Stimulated activated CD4-positive, alpha-beta T cell treated with anti-CD3 and anti-CD28 coated beads, Interleukin-1b, Interleukin-23, amount 100 ng/mL, for 24 hours (primary cell): ENCODE data around the gene DPF1.
"Not testable (repeated sequence)": the region's sequence is repeated elsewhere in the genome, so short reads cannot be mapped to it uniquely, and the experiment has no call there.

ENCODE experiments used
- DNase-seq, 4 experiments: peaks; one replicate each; pipeline ENCODE4 v3.0.0-alpha.2; 2020; ENCODE audit warnings: low read depth in 4 of 4, low spot score in 1 of 4

The DPF1 gene

DNA sequence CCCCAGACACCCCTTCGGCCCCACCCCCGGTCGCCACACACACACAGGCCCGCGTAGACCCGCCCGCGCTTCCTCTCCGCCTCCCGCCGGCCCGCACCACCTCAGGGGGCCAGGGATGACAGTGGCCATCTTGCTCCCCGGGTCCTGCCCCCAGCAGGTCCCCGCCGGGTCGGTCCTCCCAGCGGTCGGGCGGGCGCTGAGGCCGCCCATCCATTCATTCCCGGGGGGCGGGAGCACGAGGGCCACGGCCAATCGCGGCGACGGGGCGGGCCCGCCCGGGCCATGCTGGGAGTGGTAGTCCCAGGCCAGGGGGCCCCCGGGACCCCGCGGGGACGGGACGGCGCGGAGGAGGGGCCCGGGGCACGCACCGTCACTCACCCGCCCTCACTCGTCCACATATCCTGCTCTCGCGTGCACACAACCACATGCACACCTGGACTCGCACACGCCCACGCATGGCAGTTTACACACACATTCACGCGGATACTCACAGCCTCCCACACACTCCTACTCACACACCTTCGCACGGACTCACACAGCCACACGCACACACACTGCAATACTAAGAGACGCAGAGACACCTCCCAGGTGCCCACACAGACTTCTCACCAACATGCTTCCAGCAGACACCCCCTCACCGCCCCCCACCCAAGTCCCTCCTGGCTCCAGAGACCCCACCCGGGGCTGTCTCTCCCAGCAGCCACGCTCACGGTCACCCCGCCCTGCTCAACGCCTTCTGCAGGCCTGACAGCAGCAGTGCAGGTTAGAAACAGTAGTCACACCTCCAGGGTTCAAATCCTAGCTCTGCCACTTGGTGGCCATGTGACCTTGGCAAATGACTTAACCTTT is at the start of gene DPF1:
Gene DPF1, minus strand, starts transcription at position 209 of the 849 bp plus-strand sequence. Its CDS starts 80 bp downstream, at position 129.
- DNase-seq: peak in 3 of 4 experiments; percentile 13 to 54 (median 47)

- no peak for DNase-seq
Observed at GRCh38 chr19:38273499-38273898, 49.5 kb upstream of the DPF1 start.

- no peak for DNase-seq
Observed at GRCh38 chr19:38270587-38271167, 46.7 kb upstream of the DPF1 start.

- DNase-seq: no peak
Observed at GRCh38 chr19:38268539-38268938, 44.5 kb upstream of the DPF1 start.

GRCh38 chr19:38267761-38268483 is 43.9 kb upstream of the DPF1 start:
- DNase-seq: no peak

GRCh38 chr19:38266981-38267597 is 43.1 kb upstream of the DPF1 start:
- no peak for DNase-seq

- no peak for DNase-seq
Observed at GRCh38 chr19:38265921-38266429, 42.0 kb upstream of the DPF1 start.

- no peak for DNase-seq
Observed at GRCh38 chr19:38265213-38265861, 41.3 kb upstream of the DPF1 start.

DNA sequence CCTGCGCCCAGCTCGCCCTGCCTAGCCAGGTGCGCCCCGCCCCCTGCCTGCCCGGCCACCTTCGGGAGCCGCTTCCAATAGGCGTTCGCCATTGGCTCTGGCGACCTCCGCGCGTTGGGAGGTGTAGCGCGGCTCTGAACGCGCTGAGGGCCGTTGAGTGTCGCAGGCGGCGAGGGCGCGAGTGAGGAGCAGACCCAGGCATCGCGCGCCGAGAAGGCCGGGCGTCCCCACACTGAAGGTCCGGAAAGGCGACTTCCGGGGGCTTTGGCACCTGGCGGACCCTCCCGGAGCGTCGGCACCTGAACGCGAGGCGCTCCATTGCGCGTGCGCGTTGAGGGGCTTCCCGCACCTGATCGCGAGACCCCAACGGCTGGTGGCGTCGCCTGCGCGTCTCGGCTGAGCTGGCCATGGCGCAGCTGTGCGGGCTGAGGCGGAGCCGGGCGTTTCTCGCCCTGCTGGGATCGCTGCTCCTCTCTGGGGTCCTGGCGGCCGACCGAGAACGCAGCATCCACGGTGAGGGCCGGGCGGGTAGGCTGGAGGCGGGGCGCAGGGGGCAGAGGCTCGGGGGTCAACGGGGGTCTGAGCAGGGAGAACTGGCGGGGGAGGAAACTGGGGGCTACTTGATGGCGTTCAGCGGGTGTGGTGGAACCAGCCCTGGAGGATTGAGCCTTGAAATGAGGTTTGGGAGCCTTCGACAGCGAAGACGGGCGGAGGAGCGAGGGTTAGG is 40.6 kb upstream of the DPF1 start, which contains the start of gene SPINT2:
Gene SPINT2, plus strand, starts transcription at position 88 of the 727 bp plus-strand sequence. Its CDS starts 320 bp downstream, at position 408.
- peak in 3 of 4 experiments; percentile 10 to 29 (median 15) for DNase-seq

- DNase-seq: peak in 2 of 4 experiments; percentile 29 to 71
Observed at GRCh38 chr19:38263689-38264485, 39.9 kb upstream of the DPF1 start.

DNA sequence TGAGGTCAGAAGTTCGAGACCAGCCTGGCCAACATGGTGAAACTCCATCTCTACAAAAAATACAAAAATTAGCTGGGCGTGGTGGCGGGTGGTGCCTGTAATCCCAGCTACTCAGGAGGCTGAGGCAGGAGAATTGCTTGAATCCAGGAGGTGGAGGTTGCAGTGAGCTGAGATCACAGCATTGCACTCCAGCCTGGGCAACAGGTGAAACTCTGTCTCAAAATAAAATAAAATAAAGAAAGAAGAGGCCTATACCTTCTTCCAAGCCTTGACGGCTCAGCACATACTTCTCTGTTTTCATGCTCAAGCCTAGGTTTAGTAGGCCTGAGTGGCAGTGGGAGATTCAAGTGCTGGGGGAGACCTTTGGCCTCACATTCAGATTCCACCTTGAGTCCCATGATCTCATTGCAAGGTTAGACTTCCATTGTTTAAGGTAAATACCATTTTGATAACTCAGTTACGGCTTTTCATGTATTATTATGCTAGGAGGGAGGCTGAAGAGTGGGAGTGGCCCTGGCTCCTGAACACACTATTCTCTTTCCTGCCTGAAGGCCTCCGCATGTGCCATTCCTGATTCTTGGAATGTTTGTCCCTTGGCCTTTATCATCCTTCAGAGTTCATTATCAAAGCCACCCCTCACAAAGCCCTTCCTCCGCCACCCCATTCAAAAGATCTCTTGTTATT is 38.7 kb upstream of the DPF1 start:
- no peak for DNase-seq

GRCh38 chr19:38261942-38262341 is 37.9 kb upstream of the DPF1 start:
- not testable (repeated sequence) for DNase-seq

- no peak for DNase-seq
Observed at GRCh38 chr19:38255383-38256014, 31.5 kb upstream of the DPF1 start.

DNA sequence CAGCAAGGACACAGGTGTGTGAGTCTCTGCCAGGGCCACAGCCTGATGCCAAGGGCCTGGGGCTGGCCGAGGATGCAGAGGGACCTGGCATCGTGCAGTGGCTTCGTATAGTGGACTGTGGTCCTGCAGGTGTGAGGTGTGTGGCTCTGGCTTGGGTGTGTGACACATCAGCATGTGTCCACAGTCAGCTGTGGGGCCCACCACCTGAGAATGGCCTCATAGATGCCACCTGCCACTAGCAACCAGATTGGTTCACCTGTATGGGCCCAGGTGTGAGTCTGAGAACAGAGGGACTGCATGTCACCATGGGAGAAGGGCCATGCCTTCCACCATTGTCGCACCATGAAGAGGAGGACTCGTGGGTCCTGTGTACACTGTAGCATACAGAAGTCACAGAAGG is 29.8 kb upstream of the DPF1 start:
- no peak for DNase-seq

- no peak for DNase-seq
Observed at GRCh38 chr19:38252941-38253691, 29.1 kb upstream of the DPF1 start.

- no peak for DNase-seq
Observed at GRCh38 chr19:38252385-38252784, 28.4 kb upstream of the DPF1 start.

DNA sequence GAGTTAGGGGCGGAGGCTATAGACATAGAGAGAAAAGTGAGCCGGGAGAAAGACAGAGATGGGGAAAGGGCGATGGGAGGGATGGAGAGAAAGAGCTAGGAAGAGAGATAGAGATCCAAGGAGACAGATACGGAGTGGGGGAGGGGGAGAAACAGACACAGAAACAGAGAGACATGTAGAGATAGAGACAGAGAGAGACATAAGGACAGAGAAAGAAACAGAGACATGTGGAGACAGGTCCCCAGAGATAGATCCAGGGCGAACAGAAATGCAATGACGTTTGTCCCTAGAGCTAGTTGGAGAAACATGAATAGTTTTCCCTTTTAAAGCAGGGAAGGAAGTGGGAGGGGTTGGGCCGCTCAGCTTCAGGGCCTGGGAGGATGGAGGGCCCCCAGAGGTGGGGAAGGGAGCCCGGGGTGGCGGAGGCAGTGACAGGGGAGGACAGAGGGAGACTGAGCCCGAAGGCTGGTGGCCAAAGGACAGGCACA is 27.6 kb upstream of the DPF1 start:
- DNase-seq: no peak
